GM12891 (cell line): Measurements from ENCODE around the gene ZNFX1.
"Not testable (repeated sequence)": the region's sequence is repeated elsewhere in the genome, so short reads cannot be mapped to it uniquely, and the experiment has no call there.

Experiments
- DNase-seq: peaks from one replicate; pipeline ENCODE4 v3.0.0; 2011; ENCODE audit warnings: low spot score; ENCODE audit not compliant: insufficient read length
- FAIRE-seq: peaks from 2 replicates; lab custom pipeline; 2011; peaks lifted over from hg19 to GRCh38; lab: Jason Lieb, UNC
- PAX5 ChIP-seq: IDR thresholded peaks from 2 replicates; pipeline ENCODE4 v1.6.1; 2011; ENCODE audit warnings: low read length, moderate library complexity, mild to moderate bottlenecking; ENCODE audit not compliant: insufficient read depth, severe bottlenecking
- POLR2A ChIP-seq: IDR thresholded peaks from 2 replicates; pipeline ENCODE4 v1.6.1; 2011; ENCODE audit warnings: low read depth, low read length, control low read depth
- POLR2AphosphoS5 ChIP-seq: IDR thresholded peaks from 2 replicates; pipeline ENCODE4 v1.6.1; 2011; ENCODE audit warnings: low read depth, low read length, control low read depth
- POU2F2 ChIP-seq: IDR thresholded peaks from 2 replicates; pipeline ENCODE4 v1.6.1; 2011; ENCODE audit warnings: low read depth, mild to moderate bottlenecking, control low read depth, low read length, moderate library complexity
- SPI1 ChIP-seq: IDR thresholded peaks from 2 replicates; pipeline ENCODE4 v1.6.1; 2011; ENCODE audit warnings: low read depth, low read length, control low read depth
- TAF1 ChIP-seq: IDR thresholded peaks from 2 replicates; pipeline ENCODE4 v1.6.1; 2011; ENCODE audit warnings: low read depth, low read length, control low read depth

The ZNFX1 gene

DNA sequence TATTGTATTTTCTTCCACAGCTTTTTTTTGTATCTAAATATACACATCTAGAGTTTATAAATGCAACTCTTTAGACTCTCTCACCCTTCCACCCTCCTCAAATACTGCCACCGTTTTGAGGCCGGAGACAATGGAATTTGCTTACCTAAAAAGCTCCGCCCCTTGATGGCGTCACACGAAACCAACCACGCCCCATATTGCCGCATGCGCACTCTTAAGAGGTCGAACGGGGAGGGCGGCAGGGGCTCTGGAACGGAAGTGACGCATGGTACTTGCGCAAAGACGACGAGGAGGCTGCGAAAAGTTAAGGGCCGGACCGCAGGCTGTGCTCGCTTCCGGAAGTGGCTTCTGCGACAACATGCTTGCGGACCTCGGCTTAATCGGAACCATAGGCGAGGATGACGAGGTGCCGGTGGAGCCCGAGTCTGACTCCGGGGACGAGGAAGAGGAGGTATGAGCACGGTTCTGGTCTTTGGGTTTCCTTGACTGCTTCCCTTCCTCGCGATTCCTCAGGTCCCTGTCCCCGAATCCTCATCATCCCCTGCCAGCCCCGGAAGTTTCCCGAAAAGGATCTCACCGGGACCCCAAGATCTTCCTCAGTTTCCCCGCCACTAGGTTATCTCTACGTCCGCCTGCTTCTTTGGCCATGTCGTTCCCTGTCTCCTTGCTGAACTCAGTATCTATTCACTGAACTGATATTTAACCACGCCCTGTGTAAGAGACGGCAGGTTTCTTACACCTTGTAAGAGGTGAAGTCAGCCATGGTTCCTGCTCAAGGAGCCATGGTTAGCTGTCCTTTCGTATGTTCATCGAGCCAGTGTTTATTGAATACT is 58.5 kb downstream of the ZNFX1 start, which contains the start of gene DDX27:
Gene DDX27 (plus strand): TSS at position 326 of the 833 bp plus-strand sequence. CDS start 33 bp downstream, at position 359.
- TF ChIP-seq SPI1 (peak; percentile 41; the same call in 1 of the 2 replicates), POU2F2 (0 out of 2 replicates have a peak, but pooled peaks have one; percentile 47), TAF1 (peak; percentile 83), POLR2A (peak; percentile 93), POLR2AphosphoS5 (peak; percentile 91), PAX5 (no peak)
- FAIRE-seq: peak; percentile 99
- peak; percentile 84 for DNase-seq

DNA sequence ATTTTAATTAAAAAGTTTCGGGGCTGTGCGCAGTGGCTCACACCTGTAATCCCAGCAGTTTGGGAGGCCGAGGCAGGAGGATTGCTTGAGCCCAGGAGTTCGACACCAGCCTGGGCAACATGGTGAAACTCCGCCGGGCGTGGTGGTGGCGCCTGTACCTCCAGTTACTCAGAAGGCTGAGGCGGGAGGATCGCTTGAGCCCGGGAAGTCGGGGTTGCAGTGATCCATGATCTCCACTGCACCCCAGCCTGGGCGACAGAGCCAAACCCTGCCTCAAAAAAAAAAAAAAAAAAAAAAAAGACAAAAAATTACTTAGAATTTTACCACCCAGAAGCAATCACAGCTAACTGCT is 59.1 kb downstream of the ZNFX1 start:
- DNase-seq, FAIRE-seq: not testable (repeated sequence)

DNA sequence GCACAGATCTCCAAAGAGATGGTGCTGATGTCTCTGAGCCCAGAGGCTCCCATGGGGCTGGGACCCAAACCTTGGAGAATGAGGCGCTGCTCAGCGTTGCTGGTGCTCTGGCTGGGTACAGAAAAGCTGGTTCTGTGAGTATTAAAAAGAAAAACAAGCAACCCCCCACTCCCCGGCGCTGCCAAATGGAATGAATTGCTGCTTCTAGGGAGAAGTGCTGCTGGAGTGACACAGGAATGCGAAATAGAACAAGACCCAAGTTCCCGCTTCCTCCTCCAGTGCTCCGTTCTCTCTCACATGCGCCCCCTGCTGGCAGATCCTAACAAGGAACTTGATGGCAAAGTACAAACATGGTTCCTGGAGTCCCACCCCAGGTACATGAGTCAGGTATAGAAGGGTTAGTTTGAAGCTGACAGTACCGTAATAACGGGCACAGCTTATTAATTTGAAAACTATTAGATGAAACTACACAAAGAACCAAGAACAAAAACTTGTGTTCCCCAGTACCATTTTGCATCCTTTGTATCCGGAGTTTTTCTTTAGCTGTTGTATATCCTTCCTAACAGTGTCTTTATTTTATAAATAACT is 60.8 kb downstream of the ZNFX1 start:
- FAIRE-seq: peak; percentile 88
- peak; percentile 37 for DNase-seq
- TF ChIP-seq PAX5 (no peak), POU2F2 (no peak), POLR2A (no peak), SPI1 (peak; percentile 68), TAF1 (no peak), POLR2AphosphoS5 (no peak)

DNA sequence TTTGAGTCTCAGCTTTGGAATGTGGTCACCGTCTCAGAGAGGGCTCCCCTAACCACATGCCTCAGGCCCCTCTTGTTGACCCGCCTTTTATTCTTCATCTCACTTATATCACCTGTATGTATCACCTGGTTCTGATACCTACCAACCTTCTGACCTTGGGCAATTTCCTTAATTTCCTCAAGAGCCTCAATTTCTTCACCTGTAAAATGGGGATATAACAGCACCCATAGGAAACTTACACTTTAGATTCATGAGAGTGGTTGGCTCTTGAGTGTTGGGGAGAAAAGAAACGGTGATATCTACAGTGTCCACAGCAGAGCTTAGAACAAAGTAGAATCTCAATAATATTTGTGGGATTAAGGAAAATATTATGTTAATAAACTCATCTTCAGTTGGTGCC is 62.6 kb downstream of the ZNFX1 start:
- no peak for DNase-seq
- TF ChIP-seq SPI1: no peak
- no peak for TF ChIP-seq TAF1
- no peak for TF ChIP-seq PAX5
- TF ChIP-seq POLR2AphosphoS5: no peak
- no peak for TF ChIP-seq POLR2A
- no peak for TF ChIP-seq POU2F2
- FAIRE-seq: no peak

DNA sequence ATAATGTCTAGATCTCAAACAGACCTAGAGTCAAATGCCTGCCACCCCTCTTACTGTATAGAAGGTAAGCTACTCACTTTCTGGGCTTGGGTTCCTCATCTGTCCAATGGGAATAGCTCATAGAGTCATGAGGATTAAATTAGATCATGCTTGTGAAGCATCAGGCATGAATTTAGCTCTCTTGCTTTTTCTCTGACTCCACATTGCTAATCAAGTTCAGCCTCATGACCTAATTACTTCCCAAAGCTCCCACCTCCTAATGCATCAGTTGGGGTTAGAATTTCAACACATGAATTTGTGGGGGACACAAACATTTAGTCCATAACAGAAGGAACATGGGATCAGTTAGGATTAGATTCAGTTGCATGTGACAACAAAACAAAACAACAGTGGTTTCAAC is 63.3 kb downstream of the ZNFX1 start:
- DNase-seq (no peak), FAIRE-seq (no peak)
- no peak for TF ChIP-seq PAX5
- TF ChIP-seq POLR2A: no peak
- no peak for TF ChIP-seq POLR2AphosphoS5

DNA sequence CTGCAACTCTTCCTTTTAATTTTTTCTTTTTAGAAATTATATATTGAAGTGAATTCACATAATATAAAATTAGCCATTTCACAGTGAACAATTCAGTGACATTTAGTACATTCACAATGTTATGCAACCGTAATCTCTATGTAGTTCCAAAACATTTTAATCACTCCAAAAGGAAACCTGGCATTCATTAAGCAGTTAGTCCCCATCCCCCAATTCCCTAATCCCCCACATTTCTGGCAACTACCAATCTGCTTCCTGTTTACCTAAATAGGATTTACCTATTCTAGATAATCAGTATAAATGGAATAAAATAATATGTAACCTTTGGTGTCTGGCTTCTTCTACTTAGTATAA is 67.1 kb downstream of the ZNFX1 start:
- TF ChIP-seq POU2F2 (no peak), POLR2AphosphoS5 (no peak), SPI1 (no peak), POLR2A (no peak), PAX5 (no peak)
- no peak for DNase-seq
- FAIRE-seq: no peak

DNA sequence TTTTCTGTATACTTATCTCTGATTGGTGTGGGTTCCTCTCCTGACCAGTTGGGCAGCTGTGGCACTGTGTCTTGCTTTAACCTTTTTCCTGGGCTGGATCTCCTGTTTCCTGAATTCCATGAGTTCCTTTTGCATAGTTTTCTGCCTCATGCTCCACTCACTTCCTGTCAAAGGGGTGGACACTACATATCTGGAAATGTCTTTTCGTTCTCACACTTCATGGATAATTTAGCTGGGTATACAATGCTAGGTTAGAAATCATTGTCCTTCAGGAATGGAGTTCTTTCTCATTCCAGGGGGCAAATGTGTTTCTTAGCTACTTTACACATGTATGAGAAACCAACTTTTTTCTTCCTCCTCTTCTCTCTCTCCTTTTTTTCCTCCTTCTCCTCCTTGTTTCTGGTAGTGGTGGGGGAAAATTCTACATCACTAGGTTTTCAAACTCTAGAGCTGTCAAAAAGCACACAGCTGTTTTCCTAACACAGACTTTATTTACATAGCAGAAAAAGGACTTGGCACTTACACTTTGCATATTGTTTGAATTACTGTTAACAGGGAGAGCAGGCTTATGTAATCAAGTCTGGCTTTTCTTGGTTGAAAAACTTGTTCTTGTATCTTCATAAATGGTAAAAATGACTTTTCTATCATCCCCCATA is 67.6 kb downstream of the ZNFX1 start:
- no peak for TF ChIP-seq TAF1
- TF ChIP-seq PAX5: no peak
- no peak for TF ChIP-seq POLR2AphosphoS5
- no peak for TF ChIP-seq POLR2A
- no peak for TF ChIP-seq SPI1
- no peak for TF ChIP-seq POU2F2
- DNase-seq (no peak), FAIRE-seq (no peak)

DNA sequence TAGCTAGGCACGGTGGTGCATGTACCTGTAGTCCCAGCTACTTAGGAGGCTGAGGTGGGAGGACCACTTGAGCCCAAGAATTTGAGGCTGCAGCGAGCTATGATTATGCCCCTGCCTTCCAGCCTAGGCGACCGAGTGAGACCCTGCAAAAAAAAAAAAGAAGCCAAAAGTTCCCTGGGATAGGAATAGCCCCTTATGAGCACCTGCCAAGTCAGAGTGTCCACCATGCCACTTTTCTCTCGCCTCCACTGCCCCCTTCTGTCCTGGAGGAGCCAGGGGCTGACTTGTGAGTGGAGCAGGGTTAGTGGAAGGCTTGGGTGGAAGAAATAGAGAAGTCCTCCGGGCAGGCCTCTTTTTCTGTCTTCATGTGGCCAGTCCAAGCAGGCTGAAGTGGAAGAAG is 70.8 kb downstream of the ZNFX1 start:
- DNase-seq (no peak), FAIRE-seq (no peak)
- TF ChIP-seq POLR2A (no peak), SPI1 (0 out of 2 replicates have a peak, but pooled peaks have one; percentile 6)

DNA sequence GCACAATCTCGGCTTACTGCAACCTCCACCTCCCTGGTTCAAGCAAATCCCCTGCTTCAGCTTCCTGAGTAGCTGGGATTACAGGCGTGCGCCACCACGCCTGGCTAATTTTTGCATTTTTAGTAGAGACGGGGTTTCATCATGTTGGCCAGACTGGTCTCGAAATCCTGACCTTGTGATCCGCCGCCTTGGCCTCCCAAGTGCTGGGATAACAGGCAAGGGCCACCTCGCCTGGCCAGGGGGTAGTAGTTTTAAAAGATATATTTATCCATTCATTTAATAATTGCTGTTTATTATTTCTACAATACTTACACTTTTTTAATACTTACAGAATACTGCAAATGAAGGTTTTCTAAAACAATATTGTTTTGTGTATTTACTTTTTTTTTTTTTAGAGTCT is 74.1 kb downstream of the ZNFX1 start:
- DNase-seq: no peak
- FAIRE-seq: no peak
- TF ChIP-seq POLR2AphosphoS5 (no peak), SPI1 (no peak), POU2F2 (no peak), PAX5 (no peak), POLR2A (no peak), TAF1 (no peak)

DNA sequence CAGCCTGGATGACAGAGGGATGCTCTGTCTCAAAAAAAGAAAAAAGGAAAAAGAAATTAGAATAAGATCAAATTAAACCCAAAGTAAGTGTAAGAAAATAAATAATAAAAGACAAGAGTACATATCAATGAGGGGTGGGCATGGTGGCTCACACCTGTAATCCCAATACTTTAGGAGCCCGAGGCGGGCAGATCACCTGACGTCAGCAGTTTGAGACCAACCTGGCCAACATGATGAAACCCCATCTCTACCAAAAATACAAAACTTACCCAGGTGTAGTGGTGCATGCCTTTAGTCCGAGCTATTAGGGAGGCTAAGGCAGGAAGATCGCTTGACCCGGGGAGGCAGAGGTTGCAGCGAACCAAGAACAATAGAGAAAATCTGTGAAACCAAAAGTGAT is 74.8 kb downstream of the ZNFX1 start:
- TF ChIP-seq POLR2AphosphoS5 (no peak), POU2F2 (no peak), SPI1 (no peak), PAX5 (no peak), POLR2A (no peak), TAF1 (no peak)
- no peak for DNase-seq
- FAIRE-seq: no peak
